ENCODE measurements around the gene TRIM25. TPM values are rescaled to one million over a fixed set of nuclear protein-coding genes. Genes with fewer than 3 reads are reported as not detected.

Gene TRIM25
- total RNA-seq, 1 experiment from 2014 or later = 49.0 TPM

DNA sequence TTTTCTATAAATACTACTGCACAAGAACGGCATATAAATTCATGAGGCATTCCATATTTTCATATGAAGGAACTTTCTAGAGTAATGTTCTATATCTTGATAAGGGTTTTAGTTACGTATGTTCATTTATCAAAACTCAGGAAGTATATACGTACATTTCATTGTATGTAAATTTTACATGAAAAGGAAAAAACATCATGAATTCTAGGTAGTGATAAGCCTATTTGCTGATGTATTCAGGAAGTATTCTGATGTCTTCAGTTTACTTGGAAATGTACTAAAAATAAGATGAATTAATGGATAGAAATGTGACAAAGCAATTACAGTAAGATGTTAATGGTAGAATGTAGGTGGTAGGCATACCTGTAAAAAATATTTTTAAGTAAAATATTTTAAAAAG, 75.2 kb downstream of the TRIM25 start:
- no peaks in the 10 kb centered on the region for H3K9me3 ChIP-seq (ENCODE audit: low read length)
- H2AFZ ChIP-seq (ENCODE audit: low read length) = no peak overlapping the region
- no peaks in the 10 kb centered on the region for H3K79me2 ChIP-seq (ENCODE audit: low read length)
- H4K20me1 ChIP-seq (ENCODE audit: insufficient read depth, low read depth, low read length) = peaks cover 4% of the 10 kb centered on the region; the same call in 1 of the 2 replicates
- DNase-seq = no peak
- H3K4me3 ChIP-seq (ENCODE audit: low read length) = no peak overlapping the region
- no peak overlapping the region for H3K27ac ChIP-seq (ENCODE audit: low read length)
- peaks cover 4% of the 10 kb centered on the region; the same call in 1 of the 2 replicates for H3K27me3 ChIP-seq (ENCODE audit: low read length)
- no peaks in the 10 kb centered on the region for H3K36me3 ChIP-seq (ENCODE audit: insufficient read depth, low read length)
- H3K9ac ChIP-seq (ENCODE audit: low read length) = no peak overlapping the region
- H3K4me1 ChIP-seq (ENCODE audit: low read length) = peaks cover 36% of the 10 kb centered on the region
- no peak overlapping the region for H3K4me2 ChIP-seq (ENCODE audit: low read depth, low read length, poor library complexity, severe bottlenecking)
- H3K9me2 ChIP-seq (replicated peaks; ENCODE audit: insufficient read depth, low read length) = no peaks in the 10 kb centered on the region

Small RNAs within 50 kb of the gene (small RNA-seq; reads per million reads assigned to genes)
- gene AC015912.2 = not detected
- not detected for gene RNU6-1158P

Other genes starting within 250 kb of the TRIM25 start
- gene C17orf67, start 80.1 kb downstream of the TRIM25 start, total RNA-seq (2014; rRNA removed; shearing (Covaris generic); ENCODE audit: low replicate concordance) = 0.32 TPM in 1 of 2 replicates, not detected in the other
- gene DGKE, start 79.9 kb downstream of the TRIM25 start, total RNA-seq (2014; rRNA removed; shearing (Covaris generic); ENCODE audit: low replicate concordance) = 0.30 and 0.32 TPM in 2 replicates
- gene COIL, start 47.0 kb upstream of the TRIM25 start, total RNA-seq (2014; rRNA removed; shearing (Covaris generic); ENCODE audit: low replicate concordance) = 14.6 and 16.4 TPM in 2 replicates
- gene SCPEP1, start 64.1 kb upstream of the TRIM25 start, total RNA-seq (2014; rRNA removed; shearing (Covaris generic); ENCODE audit: low replicate concordance) = 22.2 and 25.8 TPM in 2 replicates
- gene AKAP1, start 171.2 kb upstream of the TRIM25 start, total RNA-seq (2014; rRNA removed; shearing (Covaris generic); ENCODE audit: low replicate concordance) = 56.1 and 71.2 TPM in 2 replicates